RPMI8226 (cell line): ENCODE results near the gene CANX.
A peak's percentile ranks its signal among the peaks of the same experiment; 100 is the strongest.
"Not testable (repeated sequence)": the region's sequence is repeated elsewhere in the genome, so short reads cannot be mapped to it uniquely, and the experiment has no call there.

ENCODE experiments used
- DNase-seq: peaks from one replicate; pipeline ENCODE4 v3.0.0-alpha.2; 2015

CANX gene

DNA sequence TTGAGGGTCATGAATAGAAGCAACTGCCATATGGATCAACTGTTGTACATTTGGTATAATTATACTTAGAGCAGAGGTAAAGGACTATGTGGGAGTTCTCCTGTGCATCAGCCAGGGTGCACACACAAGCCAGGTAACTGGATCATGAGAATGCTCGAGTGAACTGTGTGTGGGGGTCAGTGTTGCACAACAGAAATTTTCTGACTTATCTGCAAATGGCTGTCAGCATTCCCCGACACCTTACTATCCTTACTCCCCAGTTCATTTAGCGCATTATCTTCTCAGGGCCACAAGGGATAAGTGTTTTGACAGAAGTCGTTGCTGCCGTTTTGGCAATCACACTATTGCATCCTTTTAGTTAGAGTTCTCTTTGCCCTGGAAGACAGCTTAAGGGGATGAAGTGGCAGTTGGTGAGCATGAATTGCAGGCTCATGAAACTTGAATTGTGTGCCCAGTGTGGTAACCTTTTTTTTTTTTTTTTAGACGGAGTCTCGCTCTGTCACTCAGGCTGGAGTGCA lies 1.7 kb downstream of the CANX start:
- DNase-seq = peak; percentile 18

DNA sequence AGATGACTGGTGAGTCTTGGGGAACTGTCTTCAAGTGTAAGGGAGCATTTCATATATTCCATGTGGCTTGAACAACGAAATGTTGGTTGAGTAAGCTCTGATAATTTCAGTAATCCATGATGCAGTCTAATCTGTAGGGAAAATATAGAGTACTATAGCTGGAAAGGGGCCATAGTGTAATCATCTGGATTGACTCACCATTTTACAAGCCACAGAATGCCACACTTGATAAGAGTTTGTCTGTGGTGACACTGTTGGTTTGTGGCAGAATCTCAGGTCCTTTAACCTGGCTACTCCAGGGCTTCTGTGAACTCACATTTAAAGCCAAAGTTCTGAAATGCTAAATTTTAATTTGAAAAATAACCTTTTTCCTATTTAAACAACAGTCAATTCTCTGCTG lies 17.5 kb downstream of the CANX start:
- DNase-seq = no peak

DNA sequence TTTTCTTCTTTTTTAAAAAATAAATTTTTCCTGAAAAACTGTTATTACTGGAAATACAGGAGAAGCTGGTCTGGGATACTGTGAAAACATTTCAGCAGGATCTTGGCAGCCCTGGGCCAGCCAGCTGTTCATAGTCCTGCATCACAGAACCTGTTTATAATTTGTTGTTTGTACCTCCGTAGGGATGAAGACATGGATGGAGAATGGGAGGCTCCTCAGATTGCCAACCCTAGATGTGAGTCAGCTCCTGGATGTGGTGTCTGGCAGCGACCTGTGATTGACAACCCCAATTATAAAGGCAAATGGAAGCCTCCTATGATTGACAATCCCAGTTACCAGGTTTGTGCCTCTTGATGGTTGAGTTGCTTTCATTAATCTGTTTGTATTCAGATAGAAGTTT lies 21.5 kb downstream of the CANX start:
- DNase-seq = no peak

DNA sequence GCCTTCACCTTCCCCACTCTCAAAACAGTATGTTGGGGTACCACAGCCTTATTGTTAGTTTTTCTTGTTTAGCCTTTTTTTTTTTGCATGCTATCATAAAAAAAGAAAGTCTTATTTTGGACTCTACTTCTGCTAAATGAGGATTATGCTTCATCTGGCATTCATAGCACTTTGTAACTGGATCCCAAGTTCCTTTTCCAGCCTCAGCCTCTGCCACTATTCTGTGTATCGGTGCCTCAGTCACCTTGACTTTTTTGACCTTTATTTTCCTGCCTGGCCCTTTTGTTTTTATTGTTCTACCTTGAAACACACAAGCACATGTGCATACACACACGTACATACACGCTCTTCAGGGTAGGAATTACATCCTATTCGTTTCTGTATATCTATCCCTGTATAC lies 25.4 kb downstream of the CANX start:
- DNase-seq = no peak

DNA sequence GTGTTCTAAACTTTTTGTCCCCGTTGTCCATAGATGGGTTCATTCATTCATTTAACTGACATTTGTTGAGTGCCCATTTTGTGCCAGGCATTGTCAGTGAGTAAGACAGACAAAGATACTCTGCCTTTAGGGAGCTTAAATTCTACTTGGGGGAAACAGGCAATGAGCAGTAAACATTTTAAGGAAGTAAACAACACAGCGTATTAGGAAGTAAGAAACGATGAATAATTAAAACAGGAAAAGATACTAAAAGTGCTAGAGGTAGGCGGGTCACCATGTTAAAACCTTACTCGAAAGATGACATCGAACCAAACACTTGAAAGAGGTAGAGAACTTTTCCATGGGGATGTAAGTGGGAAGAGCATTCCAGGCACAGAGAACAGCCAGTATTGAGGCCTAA lies 28.3 kb downstream of the CANX start:
- DNase-seq = no peak

DNA sequence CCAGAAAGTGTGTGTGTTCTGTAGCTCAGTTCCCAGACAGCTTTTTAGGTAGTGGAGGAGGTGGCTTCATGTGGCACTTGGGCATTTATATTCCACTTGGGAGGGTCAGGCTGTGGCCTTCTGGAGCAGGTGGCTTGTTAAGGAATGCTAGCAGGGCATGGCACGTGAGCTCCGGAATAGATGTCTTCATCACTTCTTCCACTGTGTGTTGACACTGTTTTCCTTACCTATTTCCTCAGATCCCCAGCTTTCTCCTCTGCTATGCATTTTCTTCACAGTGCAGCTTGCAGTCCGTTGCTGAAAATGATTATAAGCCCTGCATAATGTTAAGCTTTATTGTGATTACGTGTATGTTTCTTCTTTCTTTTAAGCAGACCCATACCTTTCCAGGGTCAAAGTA lies 30.5 kb downstream of the CANX start:
- DNase-seq = no peak

DNA sequence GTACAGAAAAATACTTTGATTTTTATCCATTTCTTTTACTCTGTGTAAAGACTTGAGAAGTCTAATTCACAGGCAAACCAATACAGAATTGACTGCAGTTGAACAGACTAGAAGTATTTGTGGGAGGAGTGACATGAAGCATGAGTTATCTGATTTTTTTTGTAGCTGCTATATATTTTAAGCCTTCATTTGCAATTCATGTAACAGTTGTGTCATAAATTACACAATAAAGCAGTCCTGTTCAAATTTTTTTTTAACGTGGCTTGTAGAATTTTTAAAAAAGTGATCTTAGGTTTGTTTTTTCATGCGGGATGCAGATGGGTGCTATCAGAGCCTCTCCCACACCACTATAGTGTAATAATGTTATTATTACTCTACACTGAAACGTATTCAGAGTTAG lies 31.0 kb downstream of the CANX start:
- no peak for DNase-seq

DNA sequence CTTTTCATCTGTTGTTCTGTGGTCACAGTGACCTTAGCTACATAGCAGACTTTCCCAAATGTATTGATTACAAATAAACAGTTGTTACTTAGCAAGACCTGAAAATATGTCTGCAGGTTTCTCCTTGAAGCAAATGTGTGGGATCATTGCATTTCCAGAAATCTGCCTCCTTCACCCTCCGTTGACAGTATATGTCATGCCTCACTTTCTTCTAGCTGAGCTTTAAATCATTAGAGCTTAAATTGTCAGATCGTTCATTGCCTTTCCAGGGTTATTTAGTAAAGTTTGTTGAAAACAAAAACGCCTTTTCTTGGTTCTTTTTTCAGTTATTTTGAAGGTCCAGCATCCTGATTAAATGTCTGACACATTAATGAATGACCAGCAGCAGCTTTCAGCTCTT lies 31.6 kb downstream of the CANX start:
- DNase-seq = no peak

DNA sequence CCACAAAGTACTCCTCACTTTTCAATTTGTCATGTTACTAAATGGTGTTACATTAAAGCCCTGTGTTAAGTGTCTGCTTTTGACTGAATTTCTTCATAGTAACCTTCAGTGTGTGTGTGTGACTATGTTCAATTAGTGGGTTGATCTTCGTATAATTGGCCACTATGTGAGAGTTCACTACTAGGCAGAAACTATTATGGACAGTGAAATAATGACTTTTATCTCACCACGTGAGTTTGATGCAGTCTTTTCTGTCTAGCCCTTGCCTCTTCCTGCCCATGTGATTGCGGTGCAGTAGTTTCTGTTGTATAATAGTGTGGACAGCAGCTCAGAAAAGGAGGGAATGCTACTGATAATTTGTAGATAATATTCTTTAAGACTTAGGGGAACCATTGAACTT lies 32.1 kb downstream of the CANX start:
- DNase-seq = no peak

DNA sequence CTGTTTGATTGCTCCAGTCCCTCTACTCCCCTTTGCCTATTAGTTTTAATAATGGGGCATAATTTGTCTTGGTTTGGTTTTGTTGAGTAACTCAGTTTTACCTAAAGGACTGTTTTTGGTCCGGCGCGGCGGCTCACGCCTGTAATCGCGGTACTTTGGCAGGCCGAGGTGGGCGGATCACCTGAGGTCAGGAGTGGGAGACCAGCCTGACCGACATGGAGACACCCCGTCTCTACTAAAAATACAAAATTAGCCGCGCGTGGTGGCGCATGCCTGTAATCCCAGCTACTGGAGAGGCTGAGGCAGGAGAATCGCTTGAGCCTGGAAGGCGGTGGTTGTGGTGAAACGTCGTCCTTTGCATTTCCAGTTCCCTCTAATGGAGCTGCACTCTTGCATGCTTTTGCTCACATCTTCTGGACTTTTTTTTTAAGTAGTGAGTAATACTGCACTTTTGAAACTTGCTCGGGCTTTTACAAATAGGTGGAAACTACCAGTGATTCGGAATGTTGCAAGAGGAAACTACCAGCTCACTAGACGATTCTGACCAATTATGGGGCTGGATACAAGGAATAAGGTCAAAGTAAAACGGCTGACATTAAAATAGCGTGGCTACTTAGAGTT lies 33.1 kb downstream of the CANX start:
- DNase-seq = peak; percentile 48

DNA sequence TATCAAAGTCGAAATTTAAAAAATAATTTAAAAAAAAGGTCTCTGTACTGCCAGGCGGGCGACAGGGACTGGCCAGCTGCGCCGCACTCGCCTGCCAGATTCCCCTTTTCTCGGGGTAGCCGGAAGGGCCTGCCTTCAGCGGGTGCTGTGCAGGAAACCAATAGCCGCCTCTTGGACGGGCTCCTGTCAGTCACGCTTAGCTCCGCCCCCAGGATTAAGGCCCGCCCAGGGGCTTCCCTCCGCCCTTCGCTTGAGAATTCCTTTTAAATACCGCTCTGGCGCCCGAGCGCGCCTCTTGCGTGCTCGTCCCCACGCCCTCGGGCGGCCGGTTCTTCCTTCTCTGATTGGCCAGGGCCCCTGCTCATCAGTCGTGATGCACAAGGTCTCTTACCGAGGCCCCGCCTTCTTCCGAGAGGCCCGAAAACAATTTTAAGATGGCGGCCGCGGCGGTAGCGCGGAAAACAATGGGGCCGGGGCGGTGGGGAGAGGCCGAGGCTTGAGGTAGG lies 33.7 kb downstream of the CANX start, which contains the start of gene MAML1:
TSS of gene MAML1 (plus strand) at position 411 of the 506 bp plus-strand sequence. CDS start 291 bp downstream, outside the sequence.
- DNase-seq = peak; percentile 100

DNA sequence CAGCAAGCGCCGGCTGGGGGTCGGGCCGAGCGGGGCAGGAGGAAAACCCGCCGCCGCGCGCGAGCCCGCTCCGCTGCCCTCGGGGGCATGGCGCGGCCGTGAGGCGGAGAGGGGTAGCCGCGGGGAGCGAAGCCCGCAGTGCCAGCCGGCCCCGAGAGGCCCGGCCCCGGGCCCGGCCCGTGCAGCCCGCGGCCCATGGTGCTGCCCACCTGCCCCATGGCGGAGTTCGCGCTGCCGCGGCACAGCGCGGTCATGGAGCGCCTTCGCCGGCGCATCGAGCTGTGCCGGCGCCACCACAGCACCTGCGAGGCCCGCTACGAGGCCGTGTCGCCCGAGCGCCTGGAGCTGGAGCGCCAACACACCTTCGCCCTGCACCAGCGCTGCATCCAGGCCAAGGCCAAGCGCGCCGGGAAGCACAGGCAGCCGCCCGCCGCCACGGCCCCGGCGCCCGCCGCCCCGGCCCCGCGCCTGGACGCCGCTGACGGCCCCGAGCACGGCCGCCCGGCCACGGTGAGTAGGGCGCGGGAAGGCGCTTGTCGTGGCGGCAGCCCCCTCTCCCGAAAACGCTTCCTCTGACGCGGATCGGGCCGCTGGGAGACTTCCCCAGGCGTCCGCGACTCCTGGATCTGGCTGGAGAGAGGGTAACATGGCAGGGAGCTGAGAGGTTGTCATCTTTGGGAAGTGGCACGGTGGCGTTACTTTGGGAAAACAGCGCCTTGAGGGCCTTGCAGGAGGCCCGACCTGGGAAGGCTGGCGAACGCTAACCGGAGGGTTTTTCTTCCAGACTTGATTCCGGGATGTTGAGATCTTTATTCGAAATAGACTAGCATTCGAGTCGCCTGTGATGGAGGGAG lies 34.4 kb downstream of the CANX start:
- DNase-seq = peak; percentile 47

DNA sequence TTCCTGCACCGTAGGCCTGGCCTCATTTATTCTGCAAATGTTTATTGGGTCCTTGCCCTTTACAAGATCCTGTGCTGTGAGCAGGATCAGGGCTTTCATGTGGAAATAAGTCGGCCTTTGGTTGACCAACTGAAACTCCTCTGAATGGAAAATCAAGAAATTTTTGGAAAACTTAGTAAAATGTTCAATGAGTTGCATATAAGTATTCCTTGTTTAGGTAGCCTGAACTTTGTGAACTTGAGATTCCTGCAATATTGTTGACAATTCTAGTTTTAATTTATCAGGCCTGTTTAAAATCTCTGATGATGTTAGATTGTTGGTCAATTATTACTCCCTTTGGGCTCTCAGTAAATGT lies 35.0 kb downstream of the CANX start:
- no peak for DNase-seq

DNA sequence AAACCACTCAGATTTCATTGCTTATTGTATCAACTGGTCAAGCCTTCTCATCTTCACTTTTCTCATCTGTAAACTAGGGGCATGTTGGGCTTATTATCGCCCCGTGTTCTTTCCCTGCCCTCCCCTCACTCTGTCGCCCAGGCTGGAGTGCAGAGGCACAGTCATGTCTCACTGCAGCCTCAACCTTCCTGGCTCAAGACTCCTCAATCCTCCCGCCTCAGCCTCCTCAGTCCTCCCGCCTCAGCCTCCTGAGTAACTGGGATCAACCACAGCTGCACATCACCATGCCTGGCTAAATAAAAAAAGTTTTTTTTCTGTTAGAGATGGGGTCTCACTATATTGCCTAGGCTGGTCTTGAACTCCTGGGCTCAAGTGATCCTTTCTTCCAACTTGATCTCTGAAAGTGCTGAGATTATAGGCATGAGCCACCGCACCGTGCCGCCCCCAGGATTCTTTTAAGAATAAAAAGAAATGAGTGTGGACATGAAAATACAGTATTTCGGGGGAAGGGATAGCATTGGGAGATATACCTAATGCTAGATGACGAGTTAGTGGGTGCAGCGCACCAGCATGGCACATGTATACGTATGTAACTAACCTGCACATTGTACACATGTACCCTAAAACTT lies 35.9 kb downstream of the CANX start:
- DNase-seq = no peak

DNA sequence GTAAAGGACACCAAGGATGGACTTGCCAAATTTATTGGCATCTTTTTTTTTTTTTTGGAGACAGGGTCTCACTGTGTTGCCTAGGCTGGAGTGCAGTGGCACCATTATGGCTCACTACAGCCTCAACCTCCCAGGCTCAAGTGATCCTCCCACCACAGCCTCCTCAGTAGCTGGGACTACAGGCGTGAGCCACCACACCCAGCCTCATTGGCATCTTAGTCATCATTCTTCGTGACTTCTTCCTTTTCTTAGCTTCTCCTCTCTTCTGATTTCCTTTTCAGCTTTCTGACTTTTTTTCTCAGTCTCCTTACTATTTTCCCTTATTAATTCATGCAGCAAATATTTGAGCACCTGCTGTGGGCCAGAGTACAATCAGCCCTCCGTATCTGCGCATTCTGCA lies 40.0 kb downstream of the CANX start:
- DNase-seq = no peak

DNA sequence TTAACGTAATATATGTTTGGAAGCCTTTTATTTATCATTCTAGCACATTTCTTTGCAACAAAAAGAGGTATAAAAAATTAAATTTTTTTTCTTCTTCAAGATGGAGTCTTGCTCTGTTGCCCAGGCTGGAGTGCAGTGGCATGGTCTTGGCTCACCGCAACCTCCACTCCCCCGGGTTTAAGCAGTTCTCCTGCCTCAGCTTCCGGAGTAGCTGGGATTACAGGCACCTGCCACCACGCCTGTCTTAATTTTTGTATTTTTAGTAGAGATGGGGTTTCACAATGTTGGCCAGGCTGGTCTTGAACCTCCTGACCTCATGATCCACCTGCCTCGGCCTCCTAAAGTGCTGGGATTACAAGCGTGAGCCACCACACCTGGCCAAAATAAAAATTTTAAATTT lies 45.3 kb downstream of the CANX start:
- DNase-seq = not testable (repeated sequence)

DNA sequence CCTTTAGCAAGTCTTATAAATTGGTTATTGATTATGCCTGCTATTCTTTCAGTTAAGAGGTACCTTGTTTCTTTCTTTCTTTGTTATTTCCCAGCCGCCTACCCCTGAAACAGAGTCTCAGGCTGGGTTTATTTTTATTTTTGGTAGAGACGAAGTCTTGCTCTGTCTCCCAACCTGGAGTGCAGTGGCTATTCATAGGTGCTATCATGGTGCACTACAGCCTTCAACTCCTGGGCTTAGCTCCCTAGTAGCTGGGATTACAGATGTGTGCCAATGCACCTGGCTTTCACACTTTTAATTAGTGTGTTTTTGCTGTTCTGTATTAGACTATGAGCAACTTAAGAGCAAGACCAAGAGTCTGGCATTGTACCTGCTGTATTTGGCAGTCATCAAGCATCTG lies 48.1 kb downstream of the CANX start:
- no peak for DNase-seq

DNA sequence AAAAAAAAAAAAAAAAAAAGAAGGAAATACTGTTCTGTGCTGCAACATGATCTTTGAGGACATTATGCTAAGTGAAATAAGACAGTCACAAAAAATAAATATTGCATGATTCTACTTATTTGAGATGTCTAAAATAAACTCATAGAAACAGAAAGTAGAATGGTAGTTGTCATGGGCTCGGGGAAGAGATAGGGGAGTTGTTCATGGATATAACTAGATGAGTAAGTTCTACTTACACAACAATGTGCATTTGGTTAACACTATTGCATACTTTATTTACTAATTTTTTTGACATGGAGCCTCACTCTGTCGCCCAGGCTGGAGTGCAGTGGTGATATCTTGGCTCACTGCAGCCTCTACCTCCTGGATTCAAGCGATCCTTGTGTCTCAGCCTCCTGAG lies 49.0 kb downstream of the CANX start:
- DNase-seq = no peak

DNA sequence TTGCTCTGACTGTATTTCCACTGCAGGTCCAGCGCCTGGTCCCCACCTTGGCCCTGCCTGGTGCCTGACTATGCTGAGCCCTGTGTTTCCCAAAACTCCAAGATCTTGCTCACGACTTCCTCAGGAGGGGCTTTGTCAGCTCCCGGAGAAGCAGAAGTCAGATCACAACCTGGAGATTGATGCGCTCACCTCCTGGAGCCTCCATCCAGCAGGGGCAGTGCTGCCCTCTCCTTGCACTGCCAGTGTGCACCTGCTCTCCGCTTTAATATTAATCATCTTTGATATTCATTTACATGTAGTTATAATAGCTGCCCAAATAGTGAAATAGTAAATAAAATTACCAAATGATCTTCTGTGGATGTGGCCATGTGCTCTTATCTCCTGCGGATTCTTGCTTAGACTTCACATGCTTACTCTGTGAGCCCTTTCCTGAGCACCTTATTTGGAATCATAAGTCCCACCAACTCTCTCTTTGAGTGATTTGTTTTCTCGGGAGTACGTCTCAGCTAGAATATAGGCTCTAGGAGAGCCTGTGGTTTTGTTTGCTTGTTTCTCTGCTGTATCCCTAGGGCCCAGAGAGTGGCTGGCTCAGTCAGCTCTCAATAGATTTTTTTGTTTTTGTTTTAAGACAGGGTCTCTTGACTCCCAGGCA lies 51.2 kb downstream of the CANX start:
- no peak for DNase-seq

DNA sequence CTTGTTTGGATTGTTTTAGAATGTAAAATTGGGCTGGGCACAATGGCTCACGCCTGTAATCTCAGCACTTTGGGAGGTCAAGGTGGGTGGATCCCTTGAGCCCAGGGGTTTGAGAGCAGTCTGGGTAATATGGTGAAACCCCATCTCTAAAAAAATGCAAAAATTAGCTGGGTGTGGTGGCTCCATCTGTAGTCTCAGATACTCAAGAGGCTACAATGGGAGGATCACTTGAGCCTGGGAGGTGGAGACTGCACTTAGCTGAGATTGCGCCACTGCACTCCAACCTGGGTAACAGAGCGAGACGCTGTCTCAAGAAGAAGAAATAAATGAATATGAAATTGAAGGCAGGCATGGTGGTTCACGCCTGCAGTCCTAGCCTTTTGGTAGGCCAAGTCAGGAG lies 55.2 kb downstream of the CANX start:
- DNase-seq = no peak

DNA sequence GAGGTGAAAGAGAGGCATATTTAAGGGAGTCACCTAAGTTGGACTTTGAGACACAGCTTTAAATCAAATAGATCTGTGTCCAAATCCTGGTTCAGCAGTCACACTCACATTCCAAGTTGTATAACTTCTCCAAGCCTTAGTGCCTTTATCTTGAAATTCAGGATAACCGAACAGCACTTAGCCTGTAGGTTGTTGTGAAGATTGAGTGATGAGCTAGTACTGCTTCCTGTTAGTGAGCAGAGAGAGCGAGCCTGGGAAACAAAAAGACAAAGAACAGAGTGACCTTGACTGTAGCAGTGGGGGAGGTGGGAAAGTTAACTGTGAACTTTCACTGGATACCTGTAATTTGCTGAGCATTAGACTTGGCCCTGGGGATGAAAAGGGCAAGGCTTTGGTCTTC lies 56.3 kb downstream of the CANX start:
- DNase-seq = no peak

DNA sequence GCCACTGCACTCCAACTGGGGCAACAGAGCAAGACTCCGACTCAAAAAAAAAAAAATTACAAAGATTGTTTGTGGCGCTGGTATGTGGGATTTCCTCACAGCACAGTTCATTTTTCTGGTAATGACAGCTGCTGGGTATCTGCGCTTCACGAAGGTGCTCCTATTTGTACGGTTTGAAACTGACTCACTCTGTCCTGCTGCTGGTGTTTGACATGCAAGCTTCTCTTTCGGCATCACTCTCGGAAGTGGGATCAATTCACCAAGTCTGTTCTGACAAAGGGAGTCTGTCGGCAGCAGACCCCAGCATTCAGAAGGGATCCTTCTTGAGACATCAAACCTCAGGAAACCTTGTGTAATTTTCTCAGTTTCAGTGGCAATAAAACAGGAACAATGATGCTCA lies 60.2 kb downstream of the CANX start:
- no peak for DNase-seq
